Muscle of back (tissue), 11 donors: ENCODE data around the gene CNTN4. TPM values are rescaled to one million over a fixed set of nuclear protein-coding genes. Genes with fewer than 3 reads are reported as not detected.

Experiments used
- DNase-seq, 3 donors: peaks; one replicate each; pipeline versions ENCODE4 v3.0.0 to v3.0.0-alpha.2; 2013
- polyA plus RNA-seq, 10 donors: library from polyadenylated mRNA; unstranded; fragments of 120-200 nt; gene quantifications; one replicate each; pipeline ENCODE4 v1.2.1, GENCODE V29; 2013; ENCODE audit not compliant: insufficient read length in 10 of 10

Gene CNTN4
- polyA plus RNA-seq, 10 donors = 6.1 to 17.4 (median 9.0) TPM

GRCh38 chr3:2851835-2852234 lies 753.2 kb downstream of the CNTN4 start:
- DNase-seq = peak; percentile 56 to 82 (median 72)

DNA sequence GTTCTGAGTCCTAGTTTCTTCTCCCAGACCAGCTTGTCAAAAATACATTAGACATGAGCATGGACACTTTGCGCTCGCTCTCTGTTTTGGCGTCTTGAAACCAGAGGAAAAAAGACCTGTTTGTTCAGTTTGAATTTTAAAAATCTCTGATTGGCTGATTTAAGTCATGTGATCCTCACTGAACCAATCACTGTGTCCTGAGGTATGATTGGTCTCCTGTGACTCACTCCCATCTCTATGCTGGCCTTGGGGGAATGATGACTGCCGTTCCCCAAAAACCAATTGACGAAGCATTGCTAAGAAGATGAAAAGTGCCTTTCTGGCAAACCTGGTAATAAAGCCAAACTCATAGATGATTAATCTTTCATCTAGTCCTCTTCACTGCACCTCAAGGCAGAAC lies 755.0 kb downstream of the CNTN4 start:
- no peak for DNase-seq

- DNase-seq = no peak
These were observed 757.8 kb downstream of the CNTN4 start for GRCh38 chr3:2856138-2857133.

- no peak for DNase-seq
These were observed 762.0 kb downstream of the CNTN4 start for GRCh38 chr3:2860626-2861025.

GRCh38 chr3:2861120-2861519 lies 762.5 kb downstream of the CNTN4 start:
- no peak for DNase-seq

DNA sequence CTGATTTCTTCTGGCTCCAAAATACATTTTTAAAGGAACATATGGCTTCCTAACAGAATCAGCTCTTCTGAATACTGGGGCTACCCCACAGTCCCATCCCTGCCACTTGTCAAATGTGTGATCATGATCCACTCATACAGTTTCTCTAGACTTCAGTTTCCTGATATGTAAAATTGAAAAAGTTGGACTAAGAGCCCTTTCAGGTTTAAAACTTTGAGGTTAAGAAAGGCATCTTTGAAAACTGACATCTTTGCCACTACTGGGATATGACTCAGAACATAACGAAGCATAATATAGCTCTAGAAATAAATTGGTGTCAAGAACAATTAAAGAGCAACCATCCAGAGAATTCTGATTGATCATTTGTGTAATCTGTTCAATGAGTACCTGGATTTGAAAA lies 763.3 kb downstream of the CNTN4 start:
- no peak for DNase-seq

DNA sequence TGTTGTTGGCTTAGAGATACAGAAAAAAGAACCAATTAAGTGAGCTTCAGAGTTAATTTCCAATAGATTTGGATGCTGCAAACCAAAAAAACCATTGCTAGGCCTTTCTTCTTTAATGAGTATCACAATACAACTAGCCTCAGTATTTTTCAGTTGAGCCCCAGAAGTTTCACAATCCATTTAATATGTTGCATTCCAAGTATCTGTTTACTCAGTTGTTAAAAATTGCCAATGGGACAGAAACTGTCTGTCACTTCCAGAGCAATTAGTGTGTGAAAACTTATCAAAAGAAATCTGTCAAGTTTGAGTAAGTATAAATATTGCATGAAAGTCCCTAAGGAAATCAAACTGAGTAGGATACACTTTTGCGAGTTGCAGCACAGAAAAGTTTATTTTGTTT lies 763.7 kb downstream of the CNTN4 start:
- DNase-seq = no peak

GRCh38 chr3:2863127-2863526 lies 764.5 kb downstream of the CNTN4 start:
- DNase-seq = no peak

DNA sequence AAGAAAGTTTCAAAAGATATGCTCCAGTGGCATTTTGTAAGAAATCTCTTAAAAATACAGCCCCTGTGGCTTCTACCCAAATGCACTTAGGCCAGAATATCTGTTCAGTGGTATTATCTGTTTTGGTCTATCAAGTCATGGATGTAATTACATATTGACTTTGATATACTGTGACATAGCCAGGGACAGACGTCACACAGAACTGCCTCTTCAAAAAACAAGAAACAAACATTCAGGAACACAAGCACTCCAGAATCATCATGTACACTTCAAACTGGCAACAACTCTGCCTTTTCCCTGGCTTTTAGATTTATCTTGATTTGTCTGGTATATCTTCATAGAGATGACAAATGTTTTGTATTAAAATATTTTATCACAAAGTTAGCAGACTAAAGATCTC lies 771.2 kb downstream of the CNTN4 start:
- no peak for DNase-seq

GRCh38 chr3:2870724-2871333 lies 772.2 kb downstream of the CNTN4 start:
- DNase-seq = no peak

GRCh38 chr3:2872884-2873283 lies 774.2 kb downstream of the CNTN4 start:
- DNase-seq = no peak

DNA sequence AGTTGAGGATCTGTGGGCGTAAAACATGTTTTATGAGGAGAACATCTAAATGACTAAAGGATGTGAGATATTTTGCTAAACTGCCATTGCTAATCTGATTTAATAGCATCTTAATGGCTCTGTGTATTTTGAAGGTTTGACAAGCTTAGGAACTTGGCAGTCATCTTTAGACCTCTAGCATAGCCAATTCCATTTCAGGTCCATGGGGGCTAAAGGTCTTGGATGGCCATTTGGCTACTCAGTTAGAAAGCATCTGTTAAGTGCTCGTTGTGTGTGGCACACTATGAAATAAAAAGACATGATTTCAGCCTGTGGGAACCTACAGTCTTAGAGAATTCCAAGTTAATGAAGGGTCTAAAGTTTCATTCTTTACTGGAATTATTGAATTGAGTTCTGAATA lies 775.3 kb downstream of the CNTN4 start:
- no peak for DNase-seq

- no peak for DNase-seq
These were observed 777.0 kb downstream of the CNTN4 start for GRCh38 chr3:2875699-2876098.

DNA sequence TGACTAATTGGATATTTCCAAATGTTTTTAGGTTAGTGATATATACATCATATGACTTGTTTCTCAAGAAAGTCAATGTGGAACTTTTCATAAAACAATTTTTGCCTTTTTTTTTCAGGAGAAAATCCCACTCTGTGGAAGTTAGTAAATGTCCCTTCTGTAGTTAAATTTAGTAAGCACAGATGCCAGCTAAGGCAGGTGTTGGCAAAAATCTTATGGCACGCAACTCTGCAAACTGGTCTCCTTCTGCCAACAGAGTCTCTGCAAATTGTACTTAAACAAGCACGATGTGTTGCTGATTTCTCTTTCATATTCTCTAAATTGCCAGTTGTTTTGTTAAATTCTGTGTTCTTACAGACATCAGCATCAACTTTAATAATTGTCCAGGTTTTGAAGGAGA lies 777.7 kb downstream of the CNTN4 start:
- no peak for DNase-seq

DNA sequence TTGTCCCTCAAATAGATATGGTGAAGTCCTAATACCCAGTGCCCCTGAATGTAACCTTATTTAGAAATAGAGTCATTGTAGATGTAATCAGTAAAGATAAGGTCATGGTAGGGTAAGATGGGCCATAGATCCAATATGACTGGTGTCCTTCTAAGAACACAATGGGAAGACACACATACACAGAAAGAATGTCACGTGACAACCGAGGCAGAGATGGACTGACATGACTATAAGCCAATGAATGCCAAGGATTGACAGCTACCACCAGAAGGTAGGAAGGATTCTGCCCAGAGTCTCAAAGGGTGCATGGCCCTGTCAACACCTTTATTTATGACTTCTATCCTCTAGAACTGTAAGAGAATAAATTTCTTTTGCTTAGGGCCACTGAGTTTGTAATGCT lies 780.4 kb downstream of the CNTN4 start:
- DNase-seq = no peak

GRCh38 chr3:2879587-2879986 lies 780.9 kb downstream of the CNTN4 start:
- no peak for DNase-seq

DNA sequence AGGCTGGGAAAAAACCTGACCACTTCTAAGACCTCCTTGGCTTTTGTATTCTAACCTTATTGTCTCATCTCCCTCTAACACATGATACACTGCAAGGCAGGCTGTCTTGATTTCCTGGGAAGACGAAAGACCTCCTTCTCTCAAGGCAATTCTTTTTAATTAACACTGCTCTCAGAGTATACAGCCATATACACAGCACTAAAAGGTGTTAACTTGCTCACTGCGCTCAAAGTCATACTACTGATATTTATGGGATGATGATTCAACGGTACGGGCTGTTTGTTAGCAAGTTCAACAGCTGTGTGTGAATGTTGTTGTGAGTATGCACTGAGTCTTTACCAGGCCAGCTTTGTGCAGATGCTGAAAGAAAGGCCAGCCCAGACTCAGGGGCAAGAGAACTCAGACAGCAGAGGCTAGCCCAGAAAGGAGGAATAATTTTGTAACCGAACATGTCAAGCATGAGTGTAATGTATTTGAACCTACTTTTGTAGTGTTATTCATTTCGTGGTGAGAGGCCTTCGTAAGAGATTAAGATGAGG lies 781.6 kb downstream of the CNTN4 start:
- DNase-seq = no peak

GRCh38 chr3:2883283-2883682 lies 784.6 kb downstream of the CNTN4 start:
- no peak for DNase-seq

GRCh38 chr3:2888592-2888991 lies 789.9 kb downstream of the CNTN4 start:
- no peak for DNase-seq

DNA sequence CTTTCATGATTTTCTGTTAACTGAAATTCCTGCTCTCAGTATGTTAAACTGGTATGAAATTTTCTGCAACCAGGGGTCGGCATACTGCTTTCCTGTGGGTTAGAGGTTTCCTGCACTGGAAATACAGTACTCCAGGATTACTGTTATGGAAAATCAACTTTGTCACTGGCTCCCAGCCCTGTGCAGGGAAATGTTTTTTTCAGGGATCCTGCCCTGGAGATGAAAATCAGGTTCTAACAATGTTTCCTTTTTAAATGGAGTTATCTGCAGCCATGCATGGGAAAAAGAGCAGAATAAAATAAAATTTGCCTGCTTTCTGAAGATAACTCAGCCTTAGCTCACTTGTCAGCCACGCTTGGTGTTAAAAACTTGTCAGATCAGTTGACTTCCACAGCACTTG lies 791.1 kb downstream of the CNTN4 start:
- DNase-seq = peak in 1 of 3 donors; percentile 42

GRCh38 chr3:2896308-2896939 lies 797.8 kb downstream of the CNTN4 start:
- peak; percentile 41 to 68 (median 53) for DNase-seq

GRCh38 chr3:2897821-2898220 lies 799.2 kb downstream of the CNTN4 start:
- no peak for DNase-seq
